Fibroblast of skin of back (primary cell): Measurements from ENCODE around the gene CDK19.
"Not testable (repeated sequence)": the region's sequence is repeated elsewhere in the genome, so short reads cannot be mapped to it uniquely, and the experiment has no call there.

Experiments
- DNase-seq: peaks from one replicate; pipeline ENCODE4 v3.0.0-alpha.2; 2013

The CDK19 gene

GRCh38 chr6:110813338-110814101 lies 1.7 kb downstream of the CDK19 start:
- DNase-seq: no peak

GRCh38 chr6:110812719-110813118 lies 2.5 kb downstream of the CDK19 start:
- DNase-seq: no peak

DNA sequence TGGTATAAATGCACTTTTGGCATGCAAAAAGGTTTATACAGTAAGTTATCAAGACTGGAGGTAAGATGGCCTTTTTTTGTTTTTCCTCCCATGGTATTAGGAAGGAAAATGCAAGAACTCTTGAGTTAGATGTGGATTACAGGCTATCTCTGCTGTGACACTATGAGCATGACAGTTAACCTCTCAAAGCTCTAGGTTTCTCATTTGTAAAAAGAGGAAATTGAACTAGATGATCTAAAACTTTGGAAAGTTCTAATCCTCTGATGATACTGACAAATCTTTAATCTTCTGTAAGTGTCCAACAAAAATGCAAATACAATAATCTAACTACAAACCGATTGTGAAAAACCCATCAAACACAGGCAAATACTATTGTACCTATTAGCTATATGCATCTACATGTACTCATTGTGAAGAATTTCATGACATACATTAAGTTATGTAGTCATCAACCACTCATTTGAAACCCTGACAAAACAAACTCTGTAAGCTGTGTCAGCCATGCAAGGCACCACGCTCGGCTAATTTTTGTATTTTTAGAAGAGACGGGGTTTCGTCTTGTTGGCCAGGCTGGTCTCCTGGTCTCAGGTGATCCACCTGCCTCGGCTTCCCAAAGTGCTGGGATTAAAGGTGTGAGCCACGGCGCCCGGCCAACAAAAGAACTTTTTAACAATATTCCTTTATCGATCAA lies 4.2 kb downstream of the CDK19 start:
- DNase-seq: no peak

- no peak for DNase-seq
Measured at GRCh38 chr6:110809792-110810191, 5.5 kb downstream of the CDK19 start.

DNA sequence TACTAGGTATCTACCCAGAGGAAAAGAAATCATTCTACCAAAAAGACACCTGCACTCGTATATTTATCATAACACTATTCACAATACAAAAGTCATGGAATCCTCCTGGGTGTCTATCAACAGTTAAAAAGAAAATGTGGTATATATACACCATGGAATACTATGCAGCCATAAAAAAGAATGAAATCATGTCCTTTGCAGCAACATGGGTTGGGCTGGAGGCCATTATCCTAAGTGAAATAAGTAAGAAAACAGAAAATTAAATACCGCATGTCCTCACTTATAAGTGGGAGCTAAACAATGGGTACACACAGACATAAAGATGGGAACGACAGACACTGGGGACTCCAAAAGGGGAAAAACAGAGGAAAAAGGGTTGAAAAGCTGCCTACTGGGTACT lies 13.1 kb downstream of the CDK19 start:
- not testable (repeated sequence) for DNase-seq

DNA sequence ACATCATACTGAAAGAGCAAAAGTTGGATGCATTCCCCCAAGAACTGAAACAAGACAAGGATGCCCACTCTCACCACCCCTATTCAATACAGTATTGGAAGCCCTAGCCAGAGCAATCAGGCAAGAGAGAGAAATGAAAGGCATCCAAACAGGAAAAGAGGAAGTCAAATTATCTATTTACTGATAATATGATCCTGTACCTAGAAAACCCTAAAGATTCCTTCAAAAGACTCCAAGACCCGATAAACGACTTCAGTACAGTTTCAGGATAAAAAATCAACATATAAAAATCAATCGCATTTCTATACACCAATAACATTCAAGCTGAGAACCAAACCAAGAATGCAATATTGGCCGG lies 14.5 kb downstream of the CDK19 start:
- DNase-seq: no peak

GRCh38 chr6:110800196-110800838 lies 15.0 kb downstream of the CDK19 start:
- no peak for DNase-seq

- no peak for DNase-seq
Measured at GRCh38 chr6:110799655-110800054, 15.6 kb downstream of the CDK19 start.

- no peak for DNase-seq
Measured at GRCh38 chr6:110799189-110799588, 16.1 kb downstream of the CDK19 start.

DNA sequence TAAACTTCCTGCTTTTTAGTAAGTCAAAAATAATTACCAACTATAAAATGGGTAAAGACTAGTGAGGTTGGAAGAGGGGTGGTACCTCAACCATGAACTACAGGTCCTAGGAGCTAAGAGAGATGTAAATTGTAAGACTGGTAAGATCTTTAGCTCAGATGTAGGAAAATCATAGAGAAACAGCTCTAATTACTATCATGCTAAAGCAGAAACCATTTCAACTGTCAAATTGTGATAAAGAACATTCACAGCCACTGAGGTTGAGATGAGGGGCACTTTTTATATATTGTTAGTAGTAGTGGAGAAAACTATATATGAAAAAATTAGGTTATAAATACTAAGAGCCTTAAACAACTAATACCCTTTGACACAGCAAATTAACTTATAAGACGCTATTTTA lies 20.0 kb downstream of the CDK19 start:
- no peak for DNase-seq

- DNase-seq: no peak
Measured at GRCh38 chr6:110786696-110787095, 28.6 kb downstream of the CDK19 start.

DNA sequence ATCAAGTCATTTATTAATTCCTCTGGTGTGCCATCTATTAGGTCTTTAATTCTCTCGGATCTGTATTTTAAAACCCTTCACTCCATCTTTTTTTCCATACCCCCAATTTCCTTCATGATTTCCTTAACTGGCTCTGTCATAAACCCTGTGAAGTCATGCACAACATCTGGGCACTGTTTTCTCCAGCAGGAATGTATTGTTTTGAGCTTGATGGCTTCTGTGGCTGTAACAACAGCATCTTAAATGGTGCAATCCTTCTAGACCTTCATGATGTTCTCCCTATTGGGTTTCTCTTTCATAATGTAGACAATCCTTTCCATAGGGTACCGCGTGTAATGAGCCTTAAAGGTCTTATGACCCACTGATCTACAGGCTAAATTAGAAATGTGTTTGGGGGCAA lies 29.0 kb downstream of the CDK19 start:
- DNase-seq: no peak

GRCh38 chr6:110784610-110784979 lies 30.7 kb downstream of the CDK19 start:
- DNase-seq: no peak

GRCh38 chr6:110781522-110782214 lies 33.6 kb downstream of the CDK19 start:
- no peak for DNase-seq

DNA sequence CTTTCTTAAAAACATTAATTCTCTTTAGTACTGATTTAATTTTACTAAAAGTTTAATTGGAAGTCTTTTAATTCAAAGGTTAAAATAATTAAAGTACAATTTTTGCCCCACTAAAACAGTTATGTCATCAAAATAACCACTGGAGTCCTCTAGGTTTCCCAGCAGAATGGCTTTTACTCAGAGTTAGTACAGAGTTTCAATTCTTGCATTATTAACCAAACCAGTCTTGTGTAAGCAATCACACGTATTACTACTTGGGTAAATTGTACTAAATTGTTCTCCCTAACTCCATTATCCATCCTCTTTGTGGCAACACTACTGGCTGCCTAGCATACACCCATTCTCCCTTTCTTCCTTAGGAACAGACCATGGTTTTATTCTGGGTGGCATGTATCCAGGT lies 36.9 kb downstream of the CDK19 start:
- no peak for DNase-seq

DNA sequence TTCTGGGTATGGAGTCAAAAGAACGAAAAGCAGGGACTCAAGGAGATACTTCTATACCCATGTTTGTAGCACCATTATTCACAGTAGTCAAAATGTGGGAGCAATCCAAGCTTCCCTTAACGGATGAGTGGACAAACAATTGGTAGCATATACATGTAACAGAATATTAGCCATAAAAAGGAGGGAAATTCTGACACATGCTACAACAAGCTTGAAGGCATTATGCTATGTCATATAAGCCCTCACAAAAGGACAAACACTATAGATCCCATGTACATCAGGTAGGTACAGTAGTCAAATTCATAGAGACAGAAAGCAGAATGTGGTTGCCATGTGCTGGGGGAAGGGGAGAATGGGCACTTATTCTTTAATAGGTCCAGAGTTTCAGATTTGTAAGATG lies 37.6 kb downstream of the CDK19 start:
- no peak for DNase-seq

GRCh38 chr6:110776413-110776812 lies 38.9 kb downstream of the CDK19 start:
- DNase-seq: no peak

DNA sequence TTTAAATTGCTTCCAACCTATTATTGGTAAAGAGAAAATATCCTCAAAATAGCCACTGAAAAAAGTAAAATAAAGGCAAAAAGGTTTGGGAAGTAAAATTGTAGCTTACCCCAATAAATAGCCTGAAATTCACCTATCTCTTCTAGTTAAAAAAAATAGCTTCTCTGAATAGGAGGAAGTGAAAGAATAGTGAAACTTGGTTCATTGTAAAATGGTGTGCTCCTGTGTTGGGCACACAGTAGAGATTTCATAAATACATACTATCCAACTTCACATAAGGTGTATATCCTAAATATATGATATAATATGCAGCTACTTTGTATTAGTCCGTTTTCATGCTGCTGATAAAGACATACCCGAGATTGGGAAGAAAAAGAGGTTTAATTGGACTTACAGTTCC lies 45.3 kb downstream of the CDK19 start:
- no peak for DNase-seq

GRCh38 chr6:110768057-110768456 lies 47.2 kb downstream of the CDK19 start:
- no peak for DNase-seq

DNA sequence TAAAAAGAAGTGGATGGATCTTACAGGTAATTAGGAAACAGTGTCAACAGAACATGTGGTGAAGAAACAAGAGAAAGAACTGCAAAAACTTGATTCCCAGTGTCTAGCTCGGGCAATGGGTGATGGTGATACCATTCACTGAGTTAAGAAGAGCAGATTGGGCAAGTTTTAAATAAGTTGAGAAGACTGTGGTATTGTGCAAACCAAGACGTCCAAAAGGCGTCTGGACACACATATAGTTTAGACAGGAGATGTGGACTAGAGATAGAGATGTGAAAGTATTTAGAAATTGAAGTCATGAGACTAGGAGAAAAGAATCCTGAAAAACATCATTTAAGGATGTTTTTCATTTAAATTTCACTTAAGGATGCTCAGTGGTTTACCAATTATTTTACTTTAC lies 53.9 kb downstream of the CDK19 start:
- no peak for DNase-seq

GRCh38 chr6:110760589-110760988 lies 54.7 kb downstream of the CDK19 start:
- no peak for DNase-seq

- not testable (repeated sequence) for DNase-seq
Measured at GRCh38 chr6:110760098-110760497, 55.2 kb downstream of the CDK19 start.

DNA sequence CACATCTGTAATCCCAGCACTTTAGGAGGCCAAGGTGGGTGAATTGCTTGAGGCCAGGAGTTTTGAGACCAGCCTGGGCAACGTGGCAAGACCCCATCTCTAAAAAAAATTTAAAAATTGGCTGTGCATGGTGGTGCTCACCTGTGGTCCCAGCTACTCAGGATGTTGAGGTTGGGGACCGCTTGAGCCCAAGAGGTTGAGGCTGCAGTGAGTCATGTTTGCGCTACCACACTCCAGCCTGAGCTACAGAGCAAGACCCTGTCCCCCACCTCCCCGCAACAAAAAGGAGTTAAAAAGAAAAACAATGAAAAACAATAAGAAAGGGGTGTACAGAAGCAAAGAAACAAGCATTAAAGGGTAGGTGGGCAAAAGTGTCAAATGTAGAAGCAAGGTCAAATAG lies 57.3 kb downstream of the CDK19 start:
- DNase-seq: no peak
